HG03196 (cell line): Measurements from ENCODE around the gene GBGT1.
"Not testable (repeated sequence)": the region's sequence is repeated elsewhere in the genome, so short reads cannot be mapped to it uniquely, and the experiment has no call there.

Experiments
- ATAC-seq: cut with Tn5 transposase; IDR thresholded peaks from one replicate; pipeline ENCODE4 v1.9.1; 2021; ENCODE audit not compliant: unreplicated experiment

GBGT1 gene

GRCh38 chr9:133199648-133200321 lies 36.1 kb upstream of the GBGT1 start:
- no peak for ATAC-seq

- no peak for ATAC-seq
These were observed 31.3 kb upstream of the GBGT1 start for GRCh38 chr9:133195029-133195428.

GRCh38 chr9:133194597-133194996 lies 30.9 kb upstream of the GBGT1 start:
- ATAC-seq: no peak

DNA sequence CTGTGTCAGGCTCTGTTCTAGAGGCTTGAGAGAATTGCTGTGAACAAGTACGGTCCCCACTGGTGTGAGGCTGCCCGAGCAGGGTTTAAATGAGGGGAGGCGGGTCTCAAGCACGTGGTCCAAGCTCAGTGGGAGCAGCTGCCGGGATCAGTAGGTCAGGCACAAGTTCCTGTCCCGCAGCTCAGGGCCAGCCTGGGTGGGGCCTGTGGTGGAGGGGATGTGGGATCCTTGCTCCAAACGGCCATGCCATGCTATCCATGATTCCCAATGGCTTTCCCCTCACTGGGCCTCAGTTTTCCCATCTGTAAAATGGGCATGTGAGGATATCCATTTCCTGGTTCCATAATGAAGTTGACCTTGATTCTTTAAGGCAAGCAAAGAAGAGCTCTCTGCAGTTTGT lies 28.3 kb upstream of the GBGT1 start:
- no peak for ATAC-seq

GRCh38 chr9:133189826-133190225 lies 26.1 kb upstream of the GBGT1 start:
- no peak for ATAC-seq

GRCh38 chr9:133188843-133189180 lies 25.1 kb upstream of the GBGT1 start:
- no peak for ATAC-seq

GRCh38 chr9:133188006-133188842 lies 24.5 kb upstream of the GBGT1 start:
- ATAC-seq: no peak

DNA sequence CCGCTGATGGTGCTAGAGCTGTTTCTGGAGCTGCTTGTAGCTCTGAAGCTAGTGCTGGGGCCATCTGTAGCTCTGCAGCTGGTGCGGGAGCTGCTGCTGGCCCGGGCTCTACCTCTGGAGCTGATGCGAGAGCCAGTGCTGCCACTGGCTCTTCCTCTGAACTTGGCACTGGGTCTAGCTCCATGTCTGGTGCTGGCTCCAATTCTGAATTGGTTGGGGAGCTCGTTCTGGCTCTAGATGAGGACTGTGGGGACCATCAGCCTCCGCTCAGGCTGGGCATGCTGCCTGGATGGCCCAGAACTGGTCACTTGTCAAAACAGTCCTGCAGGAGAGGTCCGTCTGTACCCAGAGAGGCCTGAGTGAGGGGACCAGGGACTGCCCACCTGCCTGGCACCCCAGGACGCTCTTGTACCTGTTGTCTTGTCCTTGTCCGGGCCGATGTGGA lies 23.9 kb upstream of the GBGT1 start:
- ATAC-seq: no peak

DNA sequence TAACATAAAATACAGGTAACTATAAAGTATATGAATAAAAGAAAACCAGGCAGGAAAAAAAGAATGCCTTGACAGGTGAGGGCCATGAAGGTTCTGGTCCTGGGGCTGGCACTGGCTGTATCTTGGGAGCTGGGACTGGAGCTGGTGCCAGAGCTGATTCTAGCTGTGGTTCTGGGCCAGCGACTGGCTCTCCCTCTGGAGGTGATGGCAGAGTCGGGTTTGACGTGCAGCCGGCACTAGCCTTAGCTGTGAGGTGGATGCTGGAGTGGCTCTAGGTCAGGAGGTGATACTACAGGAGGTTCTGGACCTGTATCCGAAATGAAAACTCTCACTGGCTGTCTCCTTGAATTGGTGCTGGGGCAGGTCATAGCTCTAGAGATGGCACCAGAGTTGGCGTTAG lies 23.0 kb upstream of the GBGT1 start:
- ATAC-seq: no peak

- no peak for ATAC-seq
These were observed 21.3 kb upstream of the GBGT1 start for GRCh38 chr9:133184971-133185370.

GRCh38 chr9:133182151-133182550 lies 18.4 kb upstream of the GBGT1 start:
- ATAC-seq: no peak

DNA sequence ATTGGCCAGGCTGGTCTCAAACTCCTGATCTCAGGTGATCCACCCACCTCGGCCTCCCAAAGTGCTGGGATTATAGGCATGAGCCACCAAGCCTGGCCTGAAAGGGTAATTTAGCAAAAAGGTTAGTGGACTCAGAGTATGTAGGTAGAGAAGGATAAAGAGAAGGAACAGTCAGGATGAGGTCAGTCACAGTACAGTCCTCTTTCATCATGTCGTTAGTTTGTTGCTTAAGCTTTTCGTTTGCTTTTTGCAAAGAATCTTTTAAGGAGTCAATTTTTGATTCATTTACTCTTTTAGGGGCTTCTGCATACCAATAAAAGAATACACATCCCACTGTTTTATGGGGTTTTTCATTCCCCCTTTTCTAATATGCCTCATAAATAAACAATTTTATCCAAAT lies 17.8 kb upstream of the GBGT1 start:
- ATAC-seq: no peak

DNA sequence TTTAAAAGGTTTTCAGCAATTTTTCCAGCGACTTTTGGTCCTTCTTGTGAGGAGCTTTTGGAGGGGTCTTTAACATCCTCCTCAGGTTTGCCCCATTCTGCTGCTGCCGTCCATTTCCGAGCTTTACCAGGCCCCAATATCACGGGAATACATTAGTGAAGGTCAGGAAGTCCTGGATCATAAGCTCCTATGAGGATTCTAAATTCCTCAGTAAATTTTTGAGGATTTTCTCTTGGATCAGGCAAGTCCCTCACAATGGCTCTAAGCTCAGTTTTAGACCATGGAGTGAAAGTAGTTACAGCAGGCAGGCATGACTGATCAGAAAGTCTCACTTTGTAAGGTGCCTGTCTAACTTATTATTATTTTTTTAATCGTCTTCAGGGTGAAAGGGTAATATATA lies 17.2 kb upstream of the GBGT1 start:
- no peak for ATAC-seq

- ATAC-seq: no peak
These were observed 9.3 kb upstream of the GBGT1 start for GRCh38 chr9:133173056-133173455.

DNA sequence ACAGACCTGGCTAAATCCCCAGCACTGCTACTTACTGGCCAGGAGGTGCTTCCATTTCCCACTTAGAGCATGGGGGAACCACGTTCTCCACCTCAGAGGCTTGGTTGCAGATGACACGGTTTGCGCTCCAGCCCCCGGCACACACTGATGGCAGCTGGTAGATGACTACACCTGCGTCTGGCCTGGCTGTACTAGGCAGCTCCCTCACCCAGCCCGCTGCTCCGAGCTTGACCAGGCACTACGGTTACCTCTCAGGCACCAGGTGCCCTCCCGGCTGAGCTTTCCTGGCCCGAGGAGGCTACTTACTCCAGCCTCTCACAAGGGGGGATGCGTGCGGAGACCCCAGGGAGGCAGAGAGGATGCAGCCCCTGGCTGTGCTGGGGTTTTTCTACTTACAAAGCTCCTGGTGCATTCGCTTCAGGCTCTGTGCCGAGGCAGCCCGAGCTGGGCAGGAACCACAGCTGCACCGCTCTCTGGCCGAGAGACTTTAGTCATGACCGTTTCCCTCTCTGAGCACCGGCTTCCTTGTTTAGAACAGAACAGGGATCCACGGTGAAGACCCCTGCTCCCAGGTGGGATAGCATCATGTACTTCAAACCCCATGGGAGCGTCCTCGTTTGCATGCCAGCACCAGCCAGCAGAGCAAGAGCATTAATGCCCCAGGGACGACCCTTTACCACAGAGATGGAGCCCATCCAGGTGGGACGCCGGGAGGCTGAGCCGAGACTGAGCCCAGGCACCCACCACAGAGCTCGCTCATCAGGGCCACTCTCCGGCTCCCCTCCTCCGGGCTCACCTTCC lies 7.6 kb upstream of the GBGT1 start:
- no peak for ATAC-seq

DNA sequence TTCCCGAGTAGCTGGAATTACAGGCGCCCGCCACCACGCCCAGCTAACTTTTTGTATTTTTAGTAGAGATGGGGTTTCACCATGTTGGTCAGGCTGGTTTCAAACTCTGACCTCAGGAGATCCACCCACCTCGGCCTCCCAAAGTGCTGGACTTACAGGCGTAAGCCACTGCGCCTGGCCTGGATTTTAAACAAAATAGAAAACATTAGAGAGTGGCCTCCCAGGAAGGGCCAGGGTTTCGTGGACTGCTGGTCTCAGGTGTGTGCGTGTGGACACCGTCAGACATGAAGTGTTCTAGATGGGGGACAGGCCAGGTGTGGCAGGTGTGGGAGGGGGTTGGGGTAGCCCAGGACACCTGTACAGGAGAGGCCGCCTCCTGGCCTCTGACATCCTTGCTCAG lies 7.0 kb upstream of the GBGT1 start:
- ATAC-seq: no peak

GRCh38 chr9:133169687-133170086 lies 6.0 kb upstream of the GBGT1 start:
- not testable (repeated sequence) for ATAC-seq

DNA sequence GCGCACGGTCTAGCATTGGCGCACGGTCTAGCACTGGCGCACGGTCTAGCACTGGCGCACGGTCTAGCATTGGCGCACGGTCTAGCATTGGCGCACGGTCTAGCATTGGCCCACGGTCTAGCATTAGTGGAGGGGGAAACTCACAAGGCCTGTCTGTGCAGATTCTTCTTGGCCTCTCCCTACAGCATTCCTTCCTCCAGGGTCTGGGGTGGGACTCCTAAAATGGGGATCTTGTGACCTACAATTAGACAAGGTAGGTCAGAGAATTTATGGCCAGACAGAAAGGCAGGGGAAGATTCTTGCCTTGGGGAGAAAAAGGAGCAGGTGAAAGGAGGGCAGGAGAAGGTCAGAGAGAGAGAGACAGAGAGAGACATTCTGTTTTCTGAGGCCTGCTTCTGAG lies 5.4 kb upstream of the GBGT1 start:
- ATAC-seq: no peak

GRCh38 chr9:133168432-133168831 lies 4.7 kb upstream of the GBGT1 start:
- ATAC-seq: no peak

DNA sequence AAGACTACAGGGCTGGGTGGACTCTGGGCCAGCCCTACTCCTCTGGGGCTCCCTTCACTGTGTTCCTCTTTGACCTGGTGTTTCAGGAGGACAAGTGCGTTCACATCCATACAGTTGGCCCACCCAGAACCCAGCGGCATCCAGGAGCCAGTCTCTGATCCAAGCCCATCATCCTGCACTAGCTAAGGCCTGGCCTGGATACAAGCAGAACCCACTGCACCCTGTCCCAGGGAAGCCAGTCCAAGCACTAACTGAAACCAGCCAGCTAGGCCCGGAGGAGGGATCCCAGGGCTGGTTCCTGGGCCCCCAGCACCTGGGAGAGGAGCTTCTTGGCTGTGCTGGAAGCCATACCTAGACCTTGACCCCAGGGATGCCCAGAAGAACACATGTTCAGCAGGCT lies 4.1 kb upstream of the GBGT1 start:
- no peak for ATAC-seq

- ATAC-seq: no peak
These were observed 3.5 kb upstream of the GBGT1 start for GRCh38 chr9:133167096-133167730.
